Measurements from ENCODE around the gene MYOG. TPM values are rescaled to one million over a fixed set of nuclear protein-coding genes. Genes with fewer than 3 reads are reported as not detected.

The MYOG gene
- total and polyA plus RNA-seq, 2 donors (not counting 1 experiment from before 2014, with no cell fraction given) = not detected

GRCh38 chr1:203060115-203060514, 25.7 kb downstream of the MYOG start:
- Mint-ChIP-seq H3K4me3 (no peak overlapping the region), H3K27ac (no peak overlapping the region), H3K4me1 (no peaks in the 10 kb centered on the region), H3K9me3 (ENCODE audit: insufficient read depth) (no peaks in the 10 kb centered on the region), H3K27me3 (peaks cover 24% of the 10 kb centered on the region)
- Histone ChIP-seq H3K27ac (ENCODE audit: low read length in 2 of 2) (no peak overlapping the region), H4K20me1 (ENCODE audit: control insufficient read depth, insufficient read depth, low read length, poor library complexity, severe bottlenecking) (no peaks in the 10 kb centered on the region), H3K4me1 (ENCODE audit: control insufficient read depth in 2 of 2, insufficient read depth in 2 of 2, low read length in 2 of 2) (no peaks in the 10 kb centered on the region), H3K4me2 (replicated peaks; ENCODE audit: low read depth, low read length, poor library complexity, severe bottlenecking) (no peak overlapping the region), H3K79me2 (ENCODE audit: control insufficient read depth, insufficient read depth, low read length) (no peaks in the 10 kb centered on the region), H3K27me3 (replicated peaks in 1 of 4; ENCODE audit: control extremely low read depth in 1 of 4, control insufficient read depth in 3 of 4, insufficient read depth in 4 of 4, low read length in 3 of 4) (peaks cover 0 to 3% (median 0%) of the 10 kb centered on the region in 4 experiments), H3K4me3 (ENCODE audit: control extremely low read depth in 1 of 5, extremely low read depth in 1 of 5, insufficient read depth in 1 of 5, low read depth in 2 of 5, low read length in 4 of 5) (no peak overlapping the region), H3K9me3 (ENCODE audit: control extremely low read depth in 1 of 3, control insufficient read depth in 2 of 3, insufficient read depth in 1 of 3, low read length in 2 of 3) (no peaks in the 10 kb centered on the region), H3K9ac (ENCODE audit: low read length) (no peak overlapping the region), H2AFZ (ENCODE audit: insufficient read depth, low read depth, low read length, poor library complexity, severe bottlenecking) (no peak overlapping the region), H3K36me3 (replicated peaks in 1 of 2; ENCODE audit: control extremely low read depth in 1 of 2, control insufficient read depth in 1 of 2, extremely low read depth in 1 of 2, insufficient read depth in 2 of 2, low read length in 1 of 2) (no peaks in the 10 kb centered on the region)
- ATAC-seq (ENCODE audit: low read depth) (no peak), DNase-seq (no peak)
- ChIA-PET POLR2A (no interaction called here), CTCF (no interaction called here)
- no peak for TF ChIP-seq EZH2 (IDR thresholded peaks at IDR 0.05; ENCODE audit: borderline replicate concordance, insufficient read depth, low read depth, low read length, poor library complexity, severe bottlenecking)
- WGBS (ENCODE audit: insufficient coverage) = 98% methylated on average over 11 of the region's 11 CpGs
- intact Hi-C loops (cut with micrococcal nuclease) = no loop called here

DNA sequence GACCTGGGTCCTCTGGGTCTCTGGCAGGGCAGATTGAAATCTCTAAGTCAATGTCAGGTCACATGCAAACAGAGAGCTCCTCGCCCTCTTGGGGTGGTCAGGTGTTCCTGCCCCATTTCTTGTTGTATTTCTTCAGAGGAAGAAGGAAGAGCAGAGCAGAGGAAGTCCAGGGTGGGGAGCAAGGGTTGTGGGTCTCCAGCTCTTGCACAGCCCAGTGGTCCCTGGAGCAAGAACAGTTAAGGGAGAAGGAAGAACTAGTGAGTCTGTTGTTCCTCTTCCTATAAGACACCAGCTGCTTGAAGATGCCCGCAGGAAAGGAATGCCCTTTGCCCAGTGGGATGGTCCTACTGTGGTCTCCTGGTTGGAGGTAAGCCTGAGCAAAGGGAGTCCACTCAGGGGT, 26.3 kb downstream of the MYOG start:
- no peak for DNase-seq
- Histone ChIP-seq H3K4me3 (ENCODE audit: control extremely low read depth in 1 of 5, extremely low read depth in 1 of 5, insufficient read depth in 1 of 5, low read depth in 2 of 5, low read length in 4 of 5) (no peak overlapping the region), H3K27ac (ENCODE audit: low read length in 2 of 2) (no peak overlapping the region), H3K27me3 (replicated peaks in 1 of 4; ENCODE audit: control extremely low read depth in 1 of 4, control insufficient read depth in 3 of 4, insufficient read depth in 4 of 4, low read length in 3 of 4) (peaks cover 0 to 3% (median 0%) of the 10 kb centered on the region in 4 experiments), H2AFZ (ENCODE audit: insufficient read depth, low read depth, low read length, poor library complexity, severe bottlenecking) (no peak overlapping the region), H3K9me3 (ENCODE audit: control extremely low read depth in 1 of 3, control insufficient read depth in 2 of 3, insufficient read depth in 1 of 3, low read length in 2 of 3) (no peaks in the 10 kb centered on the region), H3K4me2 (replicated peaks; ENCODE audit: low read depth, low read length, poor library complexity, severe bottlenecking) (no peak overlapping the region), H4K20me1 (ENCODE audit: control insufficient read depth, insufficient read depth, low read length, poor library complexity, severe bottlenecking) (no peaks in the 10 kb centered on the region), H3K79me2 (ENCODE audit: control insufficient read depth, insufficient read depth, low read length) (no peaks in the 10 kb centered on the region), H3K4me1 (ENCODE audit: control insufficient read depth in 2 of 2, insufficient read depth in 2 of 2, low read length in 2 of 2) (no peaks in the 10 kb centered on the region), H3K9ac (ENCODE audit: low read length) (no peak overlapping the region), H3K36me3 (replicated peaks in 1 of 2; ENCODE audit: control extremely low read depth in 1 of 2, control insufficient read depth in 1 of 2, extremely low read depth in 1 of 2, insufficient read depth in 2 of 2, low read length in 1 of 2) (no peaks in the 10 kb centered on the region)
- Mint-ChIP-seq H3K27ac (no peak overlapping the region), H3K4me1 (no peaks in the 10 kb centered on the region), H3K4me3 (no peak overlapping the region), H3K9me3 (ENCODE audit: insufficient read depth) (no peaks in the 10 kb centered on the region), H3K27me3 (peaks cover 26% of the 10 kb centered on the region)
- POLR2A ChIA-PET = no interaction called here
- intact Hi-C loops (cut with micrococcal nuclease) = no loop called here
- CTCF ChIA-PET = no interaction called here
- WGBS (ENCODE audit: insufficient coverage) = 63% methylated on average over 1 of the region's 2 CpGs
- ATAC-seq (ENCODE audit: low read depth) = no peak
- no peak for TF ChIP-seq CTCF (IDR thresholded peaks at IDR 0.05)
- no peak for TF ChIP-seq EZH2 (IDR thresholded peaks at IDR 0.05; ENCODE audit: borderline replicate concordance, insufficient read depth, low read depth, low read length, poor library complexity, severe bottlenecking)
